ENCODE data around the gene CDH23. TPM values are rescaled to one million over a fixed set of nuclear protein-coding genes. Genes with fewer than 3 reads are reported as not detected.

Gene CDH23
- total RNA-seq, 1 experiment from 2014 or later: 0.07 TPM

DNA sequence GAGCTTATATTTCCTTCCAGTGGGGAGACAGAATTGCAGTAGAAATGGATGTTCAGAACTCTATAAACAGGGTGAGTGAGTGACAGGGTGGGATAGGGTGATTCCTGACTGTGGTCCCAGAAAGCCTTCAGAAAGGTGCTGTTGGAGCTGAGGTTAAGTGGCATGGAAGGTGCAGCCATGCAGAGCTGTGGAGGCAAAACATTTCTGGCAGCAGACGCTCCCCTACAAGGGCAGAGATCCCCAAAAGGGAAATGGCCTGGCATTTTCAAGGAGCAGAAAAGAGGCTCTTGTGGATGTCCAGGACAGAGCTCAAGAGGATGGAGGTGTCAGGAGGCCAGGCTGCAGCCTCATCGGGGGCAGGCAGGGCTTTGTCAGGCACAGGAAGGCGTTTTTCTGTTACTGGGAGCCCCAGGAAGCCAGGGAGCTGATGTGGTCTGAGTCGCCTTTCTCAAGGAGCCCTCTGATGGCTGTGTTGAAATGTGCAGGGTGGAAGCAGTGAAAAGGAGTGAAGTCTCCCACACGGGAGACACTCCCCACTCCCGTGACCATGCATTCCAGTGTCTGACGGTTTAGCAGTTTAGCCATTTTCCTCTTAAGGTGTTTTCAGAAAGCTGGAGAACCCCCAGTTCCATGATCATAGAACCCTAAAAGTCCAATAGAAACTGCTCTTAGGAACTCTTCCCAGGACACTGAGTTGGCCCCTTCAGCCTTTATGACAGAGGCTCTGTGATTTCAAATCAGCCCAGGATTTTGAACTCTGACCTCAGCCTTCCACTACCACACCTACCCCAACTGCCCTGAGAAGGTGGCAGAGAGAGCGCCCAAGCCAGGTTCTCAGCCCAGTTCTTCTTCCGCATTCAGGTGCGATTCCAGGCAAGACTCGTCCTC is 226.6 kb downstream of the CDH23 start:
- CTCF ChIA-PET: interaction anchor here (0.6 to 1.8 kb wide), 3 partner anchors 10 to 275 kb away, joined by 3 to 8 read pairs (median 6); no protein-coding TSS in a partner anchor
- Mint-ChIP-seq H3K27me3 (ENCODE audit: unreplicated experiment) (peaks cover 33% of the 10 kb centered on the region), H3K4me3 (ENCODE audit: low read depth, unreplicated experiment) (no peak overlapping the region), H3K27ac (ENCODE audit: unreplicated experiment) (no peak overlapping the region), H3K4me1 (ENCODE audit: low read depth, unreplicated experiment) (peaks cover 21% of the 10 kb centered on the region), H3K36me3 (ENCODE audit: insufficient read depth, unreplicated experiment) (no peaks in the 10 kb centered on the region), H3K9me3 (ENCODE audit: low read depth, unreplicated experiment) (no peaks in the 10 kb centered on the region)
- TF ChIP-seq, protein P1, sequence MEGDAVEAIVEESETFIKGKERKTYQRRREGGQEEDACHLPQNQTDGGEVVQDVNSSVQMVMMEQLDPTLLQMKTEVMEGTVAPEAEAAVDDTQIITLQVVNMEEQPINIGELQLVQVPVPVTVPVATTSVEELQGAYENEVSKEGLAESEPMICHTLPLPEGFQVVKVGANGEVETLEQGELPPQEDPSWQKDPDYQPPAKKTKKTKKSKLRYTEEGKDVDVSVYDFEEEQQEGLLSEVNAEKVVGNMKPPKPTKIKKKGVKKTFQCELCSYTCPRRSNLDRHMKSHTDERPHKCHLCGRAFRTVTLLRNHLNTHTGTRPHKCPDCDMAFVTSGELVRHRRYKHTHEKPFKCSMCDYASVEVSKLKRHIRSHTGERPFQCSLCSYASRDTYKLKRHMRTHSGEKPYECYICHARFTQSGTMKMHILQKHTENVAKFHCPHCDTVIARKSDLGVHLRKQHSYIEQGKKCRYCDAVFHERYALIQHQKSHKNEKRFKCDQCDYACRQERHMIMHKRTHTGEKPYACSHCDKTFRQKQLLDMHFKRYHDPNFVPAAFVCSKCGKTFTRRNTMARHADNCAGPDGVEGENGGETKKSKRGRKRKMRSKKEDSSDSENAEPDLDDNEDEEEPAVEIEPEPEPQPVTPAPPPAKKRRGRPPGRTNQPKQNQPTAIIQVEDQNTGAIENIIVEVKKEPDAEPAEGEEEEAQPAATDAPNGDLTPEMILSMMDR (IDR thresholded peaks at IDR 0.05; ENCODE audit: unreplicated experiment): peak; percentile 32
- peak; percentile 46 for DNase-seq
- no TSS peak for BruUV-seq (replicated peaks)
- intact Hi-C loops (cut with micrococcal nuclease; ENCODE audit: unreplicated experiment): no loop called here

DNA sequence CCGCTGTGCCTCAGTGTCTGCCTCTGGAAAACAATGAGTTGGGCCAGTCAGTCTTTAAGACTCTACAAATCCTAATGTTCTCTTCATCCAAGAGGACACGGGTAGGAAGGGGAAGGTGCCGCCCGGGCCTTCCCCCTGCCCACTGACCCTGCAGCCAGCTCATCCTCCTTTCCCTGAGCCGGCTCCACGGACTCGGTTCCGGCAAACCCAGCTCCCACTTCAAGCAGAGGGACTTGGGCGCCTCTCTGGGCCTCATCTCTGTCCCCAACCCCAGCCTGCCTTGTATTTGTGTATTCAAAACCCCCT is 227.2 kb downstream of the CDH23 start:
- Mint-ChIP-seq H3K27ac (ENCODE audit: unreplicated experiment) (no peak overlapping the region), H3K4me1 (ENCODE audit: low read depth, unreplicated experiment) (peaks cover 21% of the 10 kb centered on the region), H3K4me3 (ENCODE audit: low read depth, unreplicated experiment) (no peak overlapping the region), H3K9me3 (ENCODE audit: low read depth, unreplicated experiment) (no peaks in the 10 kb centered on the region), H3K27me3 (ENCODE audit: unreplicated experiment) (peaks cover 39% of the 10 kb centered on the region), H3K36me3 (ENCODE audit: insufficient read depth, unreplicated experiment) (no peaks in the 10 kb centered on the region)
- CTCF ChIA-PET: interaction anchor here (0.5 to 1.8 kb wide), 3 partner anchors 10 to 311 kb away, joined by 4 to 8 read pairs (median 6); no protein-coding TSS in a partner anchor
- intact Hi-C loops (cut with micrococcal nuclease; ENCODE audit: unreplicated experiment): no loop called here
- BruUV-seq (replicated peaks): no TSS peak
- TF ChIP-seq, protein P1 (IDR thresholded peaks at IDR 0.05; ENCODE audit: unreplicated experiment): no peak
- no peak for DNase-seq

DNA sequence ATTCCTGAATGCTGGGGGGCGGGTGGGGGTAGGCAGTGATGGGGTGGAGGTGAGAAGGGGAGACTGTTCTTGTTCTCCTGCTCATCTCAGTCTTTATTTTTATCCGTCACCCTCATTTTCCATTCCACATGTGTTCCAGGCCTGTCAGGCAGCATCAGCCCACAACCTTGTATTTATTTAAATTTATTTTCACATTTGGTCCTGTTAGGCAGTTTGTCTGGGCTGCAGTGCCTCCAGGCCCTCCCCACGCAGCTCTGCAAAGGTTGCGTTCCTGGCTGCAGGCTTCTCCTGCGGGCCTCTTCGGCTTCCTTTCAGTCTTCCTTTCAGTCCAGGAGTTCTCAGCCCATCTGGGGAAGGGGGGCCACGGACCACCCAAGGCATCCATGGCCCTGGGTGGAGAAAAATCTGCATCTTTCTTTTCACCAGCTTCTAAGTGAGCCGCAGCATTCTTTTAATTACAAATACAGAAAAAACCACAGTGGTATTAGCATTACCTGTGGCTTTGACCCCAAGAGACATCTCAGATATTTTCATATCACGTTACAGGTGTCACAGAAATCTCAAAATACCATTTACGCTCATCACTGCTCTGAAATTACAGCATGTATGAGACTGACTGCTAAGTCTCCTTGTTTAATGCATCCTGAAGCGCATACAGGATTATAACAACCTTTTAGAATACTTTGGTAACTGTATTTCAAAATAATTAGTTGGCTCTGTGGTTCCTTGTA is 228.9 kb downstream of the CDH23 start:
- DNase-seq: no peak
- CTCF ChIA-PET: interaction anchor here (0.9 kb wide), 1 partner anchor 9 kb away, joined by 4 read pairs; no protein-coding TSS in a partner anchor
- no peak overlapping the region for H3K27ac Mint-ChIP-seq (ENCODE audit: unreplicated experiment)
- no peak overlapping the region for H3K4me3 Mint-ChIP-seq (ENCODE audit: low read depth, unreplicated experiment)
- peaks cover 47% of the 10 kb centered on the region for H3K27me3 Mint-ChIP-seq (ENCODE audit: unreplicated experiment)
- no TSS peak for BruUV-seq (replicated peaks)
- no peaks in the 10 kb centered on the region for H3K36me3 Mint-ChIP-seq (ENCODE audit: insufficient read depth, unreplicated experiment)
- TF ChIP-seq, protein P1 (IDR thresholded peaks at IDR 0.05; ENCODE audit: unreplicated experiment): no peak
- no peaks in the 10 kb centered on the region for H3K9me3 Mint-ChIP-seq (ENCODE audit: low read depth, unreplicated experiment)
- peaks cover 21% of the 10 kb centered on the region for H3K4me1 Mint-ChIP-seq (ENCODE audit: low read depth, unreplicated experiment)
- intact Hi-C loops (cut with micrococcal nuclease; ENCODE audit: unreplicated experiment): no loop called here

DNA sequence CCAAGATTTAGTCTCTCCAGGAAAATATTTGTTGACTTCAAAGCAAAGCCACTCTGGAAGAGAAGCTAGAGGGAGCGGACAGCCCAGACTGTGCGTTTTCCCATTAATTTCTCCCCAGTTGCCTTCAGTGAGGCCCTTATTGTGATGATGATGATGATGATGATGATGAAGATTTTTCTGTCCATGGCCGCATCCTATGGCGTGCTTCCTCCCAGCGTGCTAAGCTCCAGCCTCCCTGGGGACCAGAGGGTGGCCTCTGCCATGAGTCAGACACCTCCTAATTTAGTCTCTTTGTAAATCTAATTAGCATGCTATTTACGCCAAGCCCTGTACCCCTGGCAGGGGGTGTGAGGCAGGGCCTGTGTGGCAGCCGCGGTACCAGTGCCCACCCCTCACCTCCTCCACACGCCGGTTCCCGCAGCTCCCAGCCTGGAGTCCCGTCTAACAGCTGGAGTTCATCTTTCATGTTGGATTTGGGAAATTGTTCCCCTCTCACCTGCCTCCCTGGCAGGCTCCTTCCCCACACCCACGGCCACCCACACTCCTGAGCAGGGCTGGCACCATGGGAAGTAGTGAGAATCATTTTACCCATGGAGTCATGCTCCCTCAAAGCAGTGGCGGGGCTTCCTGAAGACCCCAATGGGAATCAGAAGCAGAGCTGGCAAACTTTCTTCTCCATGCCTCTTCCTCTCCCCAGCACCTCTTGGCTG is 230.7 kb downstream of the CDH23 start:
- H3K4me3 Mint-ChIP-seq (ENCODE audit: low read depth, unreplicated experiment): no peak overlapping the region
- no TSS peak for BruUV-seq (replicated peaks)
- no peaks in the 10 kb centered on the region for H3K9me3 Mint-ChIP-seq (ENCODE audit: low read depth, unreplicated experiment)
- DNase-seq: no peak
- H3K36me3 Mint-ChIP-seq (ENCODE audit: insufficient read depth, unreplicated experiment): no peaks in the 10 kb centered on the region
- peaks cover 13% of the 10 kb centered on the region for H3K4me1 Mint-ChIP-seq (ENCODE audit: low read depth, unreplicated experiment)
- CTCF ChIA-PET: no interaction called here
- no peak overlapping the region for H3K27ac Mint-ChIP-seq (ENCODE audit: unreplicated experiment)
- H3K27me3 Mint-ChIP-seq (ENCODE audit: unreplicated experiment): peaks cover 54% of the 10 kb centered on the region
- intact Hi-C loops (cut with micrococcal nuclease; ENCODE audit: unreplicated experiment): no loop called here
- TF ChIP-seq, protein P1 (IDR thresholded peaks at IDR 0.05; ENCODE audit: unreplicated experiment): no peak
